ENCODE results near the gene PCDH15. TPM values are rescaled to one million over a fixed set of nuclear protein-coding genes. Genes with fewer than 3 reads are reported as not detected.

PCDH15 gene
- total RNA-seq, 2 donors from 2014 or later, result 0.58 to 0.95 TPM

DNA sequence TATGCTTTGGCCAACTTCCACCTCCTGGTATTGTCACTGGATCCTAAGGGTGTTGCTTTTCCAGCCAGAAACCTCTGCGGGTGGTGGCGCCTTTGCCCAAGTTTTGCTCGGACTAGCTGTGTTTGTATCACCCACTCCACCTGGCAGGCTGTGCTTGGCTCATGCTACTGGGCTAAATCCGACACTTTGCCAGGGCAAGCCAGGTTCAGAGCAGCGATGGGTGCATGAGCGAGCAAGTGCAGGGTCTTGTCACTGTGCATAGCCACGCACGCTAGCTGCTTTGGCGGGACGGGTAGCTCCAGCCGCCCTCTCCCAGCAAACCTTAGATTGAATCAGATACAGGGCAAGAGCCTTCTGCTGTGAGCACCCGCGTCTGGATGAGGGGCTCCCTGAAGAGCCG lies 737.5 kb downstream of the PCDH15 start:
- DNase-seq, result no peak
- H3K4me1 Mint-ChIP-seq, result no peaks in the 10 kb centered on the region
- no peak overlapping the region for H3K27ac ChIP-seq (ENCODE audit: low read depth, low read length)
- H3K4me3 Mint-ChIP-seq, result no peak overlapping the region
- no peaks in the 10 kb centered on the region for H3K4me1 ChIP-seq (ENCODE audit: control insufficient read depth, insufficient read depth, low read length)
- no peak overlapping the region for H3K9ac ChIP-seq (ENCODE audit: extremely low read depth, low read length, poor library complexity, severe bottlenecking)
- H3K27me3 ChIP-seq (ENCODE audit: control insufficient read depth, insufficient read depth, low read length, poor library complexity, severe bottlenecking), result no peaks in the 10 kb centered on the region
- H3K36me3 ChIP-seq (ENCODE audit: control insufficient read depth, insufficient read depth, low read length), result no peaks in the 10 kb centered on the region
- peaks cover 2% of the 10 kb centered on the region for H3K36me3 Mint-ChIP-seq (ENCODE audit: low read depth)
- H3K27me3 Mint-ChIP-seq (ENCODE audit: insufficient read depth), result no peaks in the 10 kb centered on the region
- WGBS, 2 experiments (ENCODE audit: insufficient coverage in 1 of 2, insufficient read length in 1 of 2), result 89 to 95% methylated on average over 9 to 14 of the region's 14 CpGs
- H3K27ac Mint-ChIP-seq, result no peak overlapping the region
- H3K4me3 ChIP-seq (ENCODE audit: low read length), result no peak overlapping the region
- H3K9me3 ChIP-seq (ENCODE audit: control insufficient read depth, low read length), result no peaks in the 10 kb centered on the region
- no peak for TF ChIP-seq CTCF (conservative IDR thresholded peaks at IDR 0.05)
- peaks cover 9% of the 10 kb centered on the region for H3K9me3 Mint-ChIP-seq

- H3K4me1 Mint-ChIP-seq, result no peaks in the 10 kb centered on the region
- Histone ChIP-seq H3K4me1 (ENCODE audit: control insufficient read depth, insufficient read depth, low read length) (no peaks in the 10 kb centered on the region), H3K27me3 (ENCODE audit: control insufficient read depth, insufficient read depth, low read length, poor library complexity, severe bottlenecking) (no peaks in the 10 kb centered on the region), H3K4me3 (ENCODE audit: low read length) (no peak overlapping the region), H3K9me3 (ENCODE audit: control insufficient read depth, low read length) (peaks cover 6% of the 10 kb centered on the region), H3K9ac (ENCODE audit: extremely low read depth, low read length, poor library complexity, severe bottlenecking) (no peak overlapping the region), H3K36me3 (ENCODE audit: control insufficient read depth, insufficient read depth, low read length) (no peaks in the 10 kb centered on the region), H3K27ac (ENCODE audit: low read depth, low read length) (no peak overlapping the region)
- TF ChIP-seq CTCF (conservative IDR thresholded peaks at IDR 0.05), result no peak
- no peaks in the 10 kb centered on the region for H3K27me3 Mint-ChIP-seq (ENCODE audit: insufficient read depth)
- no peak overlapping the region for H3K27ac Mint-ChIP-seq
- H3K36me3 Mint-ChIP-seq (ENCODE audit: low read depth), result peaks cover 14% of the 10 kb centered on the region
- peaks cover 31% of the 10 kb centered on the region for H3K9me3 Mint-ChIP-seq
- WGBS, 2 experiments (ENCODE audit: insufficient coverage in 1 of 2, insufficient read length in 1 of 2), result 94 to 100% methylated on average over 3 to 5 of the region's 5 CpGs
- DNase-seq, result no peak
- no peak overlapping the region for H3K4me3 Mint-ChIP-seq
Observed at GRCh38 chr10:54060572-54060971, 740.5 kb downstream of the PCDH15 start.

DNA sequence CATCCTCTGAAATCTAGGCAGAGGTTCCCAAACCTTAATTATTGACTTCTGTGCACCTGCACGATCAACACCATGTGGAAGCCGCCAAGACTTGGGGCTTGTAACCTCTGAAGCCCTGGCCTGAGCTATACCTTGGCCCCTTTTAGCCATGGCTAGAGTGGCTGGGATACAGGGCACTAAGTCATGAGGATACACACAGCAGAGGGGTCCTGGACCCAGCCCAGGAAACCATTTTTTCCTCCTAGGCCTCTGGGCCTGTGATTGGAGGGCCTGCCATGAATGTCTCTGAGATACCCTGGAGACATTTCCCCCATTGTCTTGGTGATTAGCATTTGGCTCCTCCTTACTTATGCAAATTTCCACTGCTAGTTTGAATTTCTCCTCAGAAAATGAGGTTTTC lies 743.7 kb downstream of the PCDH15 start:
- TF ChIP-seq CTCF (conservative IDR thresholded peaks at IDR 0.05), result no peak
- Mint-ChIP-seq H3K27me3 (ENCODE audit: insufficient read depth) (no peaks in the 10 kb centered on the region), H3K4me3 (no peak overlapping the region), H3K36me3 (ENCODE audit: low read depth) (peaks cover 14% of the 10 kb centered on the region), H3K27ac (no peak overlapping the region), H3K4me1 (no peaks in the 10 kb centered on the region), H3K9me3 (peaks cover 31% of the 10 kb centered on the region)
- peaks cover 6% of the 10 kb centered on the region for H3K9me3 ChIP-seq (ENCODE audit: control insufficient read depth, low read length)
- no peaks in the 10 kb centered on the region for H3K4me1 ChIP-seq (ENCODE audit: control insufficient read depth, insufficient read depth, low read length)
- no peak for DNase-seq
- H3K9ac ChIP-seq (ENCODE audit: extremely low read depth, low read length, poor library complexity, severe bottlenecking), result no peak overlapping the region
- H3K27ac ChIP-seq (ENCODE audit: low read depth, low read length), result no peak overlapping the region
- no peak overlapping the region for H3K4me3 ChIP-seq (ENCODE audit: low read length)
- H3K36me3 ChIP-seq (ENCODE audit: control insufficient read depth, insufficient read depth, low read length), result no peaks in the 10 kb centered on the region
- H3K27me3 ChIP-seq (ENCODE audit: control insufficient read depth, insufficient read depth, low read length, poor library complexity, severe bottlenecking), result no peaks in the 10 kb centered on the region
- 92 to 93% methylated on average over 2 of the region's 2 CpGs for WGBS, 2 experiments (ENCODE audit: insufficient coverage in 1 of 2, insufficient read length in 1 of 2)

Measured in endodermal cell (in vitro differentiated cells).